ENCODE data around the gene TLK2. TPM values are rescaled to one million over a fixed set of nuclear protein-coding genes. Genes with fewer than 3 reads are reported as not detected.

The TLK2 gene
- total RNA-seq, 1 donor from 2014 or later = 52.8 TPM

- no peak overlapping the region for H3K27ac Mint-ChIP-seq (ENCODE audit: unreplicated experiment)
- no peaks in the 10 kb centered on the region for H3K36me3 Mint-ChIP-seq (ENCODE audit: low read depth)
- no peak overlapping the region for H3K4me3 Mint-ChIP-seq
- no peak for TF ChIP-seq CTCF (conservative IDR thresholded peaks at IDR 0.05)
- H3K27me3 Mint-ChIP-seq (ENCODE audit: low read depth) = peaks cover 2% of the 10 kb centered on the region
- DNase-seq (ENCODE audit: low read depth, low spot score) = no peak
- peaks cover 44% of the 10 kb centered on the region for H3K4me1 Mint-ChIP-seq
- peaks cover 2% of the 10 kb centered on the region for H3K9me3 Mint-ChIP-seq
Measured at GRCh38 chr17:62655656-62656055, 177.0 kb downstream of the TLK2 start.

- Mint-ChIP-seq H3K9me3 (peaks cover 6% of the 10 kb centered on the region), H3K27me3 (ENCODE audit: low read depth) (peaks cover 2% of the 10 kb centered on the region), H3K36me3 (ENCODE audit: low read depth) (peaks cover 4% of the 10 kb centered on the region), H3K4me1 (peaks cover 44% of the 10 kb centered on the region), H3K27ac (ENCODE audit: unreplicated experiment) (peak overlapping the region; percentile 22), H3K4me3 (peak overlapping the region; percentile 65)
- DNase-seq (ENCODE audit: low read depth, low spot score) = no peak
- TF ChIP-seq CTCF (conservative IDR thresholded peaks at IDR 0.05) = no peak
Measured at GRCh38 chr17:62656446-62656845, 177.8 kb downstream of the TLK2 start.

- Mint-ChIP-seq H3K27ac (ENCODE audit: unreplicated experiment) (no peak overlapping the region), H3K27me3 (ENCODE audit: low read depth) (no peaks in the 10 kb centered on the region), H3K4me1 (peaks cover 37% of the 10 kb centered on the region), H3K9me3 (peaks cover 6% of the 10 kb centered on the region), H3K36me3 (ENCODE audit: low read depth) (peaks cover 5% of the 10 kb centered on the region), H3K4me3 (no peak overlapping the region)
- TF ChIP-seq CTCF (conservative IDR thresholded peaks at IDR 0.05) = no peak
- no peak for DNase-seq (ENCODE audit: low read depth, low spot score)
Measured at GRCh38 chr17:62657145-62657665, 178.6 kb downstream of the TLK2 start.

GRCh38 chr17:62657690-62658089 is 179.1 kb downstream of the TLK2 start:
- H3K4me1 Mint-ChIP-seq = peaks cover 36% of the 10 kb centered on the region
- no peaks in the 10 kb centered on the region for H3K27me3 Mint-ChIP-seq (ENCODE audit: low read depth)
- DNase-seq (ENCODE audit: low read depth, low spot score) = no peak
- no peak for TF ChIP-seq CTCF (conservative IDR thresholded peaks at IDR 0.05)
- peaks cover 5% of the 10 kb centered on the region for H3K36me3 Mint-ChIP-seq (ENCODE audit: low read depth)
- H3K4me3 Mint-ChIP-seq = no peak overlapping the region
- H3K27ac Mint-ChIP-seq (ENCODE audit: unreplicated experiment) = peak overlapping the region; percentile 97
- peaks cover 6% of the 10 kb centered on the region for H3K9me3 Mint-ChIP-seq

- Mint-ChIP-seq H3K27ac (ENCODE audit: unreplicated experiment) (peak overlapping the region; percentile 97), H3K27me3 (ENCODE audit: low read depth) (no peaks in the 10 kb centered on the region), H3K36me3 (ENCODE audit: low read depth) (peaks cover 5% of the 10 kb centered on the region), H3K4me3 (no peak overlapping the region), H3K9me3 (peaks cover 6% of the 10 kb centered on the region), H3K4me1 (peaks cover 30% of the 10 kb centered on the region)
- no peak for TF ChIP-seq CTCF (conservative IDR thresholded peaks at IDR 0.05)
- no peak for DNase-seq (ENCODE audit: low read depth, low spot score)
Measured at GRCh38 chr17:62658136-62658920, 179.7 kb downstream of the TLK2 start.

Data from neural crest cell (in vitro differentiated cells).